ENCODE measurements around the gene PLEKHA4.

GRCh38 chr19:48870048-48870447, 1.6 kb upstream of the PLEKHA4 start:
- TF ChIP-seq, protein P1, sequence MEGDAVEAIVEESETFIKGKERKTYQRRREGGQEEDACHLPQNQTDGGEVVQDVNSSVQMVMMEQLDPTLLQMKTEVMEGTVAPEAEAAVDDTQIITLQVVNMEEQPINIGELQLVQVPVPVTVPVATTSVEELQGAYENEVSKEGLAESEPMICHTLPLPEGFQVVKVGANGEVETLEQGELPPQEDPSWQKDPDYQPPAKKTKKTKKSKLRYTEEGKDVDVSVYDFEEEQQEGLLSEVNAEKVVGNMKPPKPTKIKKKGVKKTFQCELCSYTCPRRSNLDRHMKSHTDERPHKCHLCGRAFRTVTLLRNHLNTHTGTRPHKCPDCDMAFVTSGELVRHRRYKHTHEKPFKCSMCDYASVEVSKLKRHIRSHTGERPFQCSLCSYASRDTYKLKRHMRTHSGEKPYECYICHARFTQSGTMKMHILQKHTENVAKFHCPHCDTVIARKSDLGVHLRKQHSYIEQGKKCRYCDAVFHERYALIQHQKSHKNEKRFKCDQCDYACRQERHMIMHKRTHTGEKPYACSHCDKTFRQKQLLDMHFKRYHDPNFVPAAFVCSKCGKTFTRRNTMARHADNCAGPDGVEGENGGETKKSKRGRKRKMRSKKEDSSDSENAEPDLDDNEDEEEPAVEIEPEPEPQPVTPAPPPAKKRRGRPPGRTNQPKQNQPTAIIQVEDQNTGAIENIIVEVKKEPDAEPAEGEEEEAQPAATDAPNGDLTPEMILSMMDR (optimal IDR thresholded peaks at IDR 0.05 in 1 of 3, IDR thresholded peaks at IDR 0.05 in 1 of 3, conservative IDR thresholded peaks at IDR 0.05 in 1 of 3; ENCODE audit: extremely low read depth in 1 of 3, insufficient read depth in 2 of 3, low read length in 3 of 3) = no peak
- no peak for TF ChIP-seq EZH2 (IDR thresholded peaks at IDR 0.05; ENCODE audit: low read length)
